Aorta (tissue), 5 donors: ENCODE results near the gene ALKBH4. TPM values are rescaled to one million over a fixed set of nuclear protein-coding genes. Genes with fewer than 3 reads are reported as not detected.

Source experiments
- ATAC-seq: fragments of 200-7000 bp; cut with Tn5 transposase; one replicate; pipeline ENCODE4 v1.9.1; 2022; ENCODE audit warnings: moderate library complexity; ENCODE audit not compliant: low FRiP score
- DNase-seq, 2 donors: peaks; one replicate each; pipeline ENCODE4 v3.0.0-alpha.2; 2020
- H3K27ac ChIP-seq, 2 donors: one replicate each; pipeline ENCODE4 v1.5.1; 2013; ENCODE audit warnings: low read length in 2 of 2, mild to moderate bottlenecking in 2 of 2, moderate library complexity in 2 of 2, control low read depth in 1 of 2, inconsistent platforms in 1 of 2, low read depth in 1 of 2
- H3K27me3 ChIP-seq, 2 donors: one replicate each; pipeline ENCODE4 v1.6.1; 2013; ENCODE audit warnings: control low read depth in 1 of 2, low read length in 1 of 2, mild to moderate bottlenecking in 1 of 2, moderate library complexity in 1 of 2; ENCODE audit not compliant: insufficient read depth in 2 of 2, control insufficient read depth in 1 of 2
- H3K36me3 ChIP-seq, 2 donors: one replicate each; pipeline ENCODE4 v1.6.1; 2013; ENCODE audit warnings: control low read depth in 1 of 2, low read length in 1 of 2, mild to moderate bottlenecking in 1 of 2; ENCODE audit not compliant: insufficient read depth in 2 of 2, control insufficient read depth in 1 of 2
- H3K4me1 ChIP-seq, 2 donors: one replicate each; pipeline ENCODE4 v1.6.1; 2013; ENCODE audit warnings: low read length in 2 of 2, control low read depth in 1 of 2, mild to moderate bottlenecking in 1 of 2, moderate library complexity in 1 of 2; ENCODE audit not compliant: insufficient read depth in 2 of 2, control insufficient read depth in 1 of 2
- H3K4me3 ChIP-seq, 2 donors: one replicate each; pipeline ENCODE4 v1.5.1; 2013; ENCODE audit warnings: low read length in 2 of 2, control low read depth in 1 of 2, mild to moderate bottlenecking in 1 of 2
- H3K9me3 ChIP-seq: one replicate; pipeline ENCODE4 v1.6.1; 2013; ENCODE audit warnings: mild to moderate bottlenecking, low read length; ENCODE audit not compliant: control insufficient read depth
- WGBS, 2 donors: extraction: QIAGEN DNeasy Blood & Tissue Kit; methylation state at CpG; one replicate each; pipeline ENCODE4 v1.1.7; 2013; 5-methylcytosine and 5-hydroxymethylcytosine counted together
- intact Hi-C, 2 donors: fragments of 100-400 bp; cut with DNase I; formaldehyde crosslinking; loops; one replicate each; pipeline versions ENCODE4 v1.14.2 to v1.15.0; 2022
- polyA plus RNA-seq, 2 donors: library from polyadenylated mRNA; stranded (reverse); fragments of 200-250 nt; gene quantifications; one replicate each; pipeline ENCODE4 v1.2.3, GENCODE V29; 2013
- total RNA-seq, 2 donors: library from RNA; stranded (reverse); fragmentation: NEBNext Ultra II Directional; extraction: Animal tissue kit (Norgen Biotek cat#: 25700); gene quantifications; one replicate each; pipeline ENCODE4 v1.2.1, GENCODE V29; 2021
- donor health status: healthy with polysubstance abuse.
- donor health status: Bipolar disorder and iron deficiency.
- donor health status: DM: no; HTN: no; CAD: no.
- donor health status: DM: no; HTN: no; CAD: no.
- donor health status: DM: yes; HTN: yes; CAD: no.

Gene ALKBH4
- total and polyA plus RNA-seq, 4 donors, result 6.1 to 10.2 (median 8.9) TPM

DNA sequence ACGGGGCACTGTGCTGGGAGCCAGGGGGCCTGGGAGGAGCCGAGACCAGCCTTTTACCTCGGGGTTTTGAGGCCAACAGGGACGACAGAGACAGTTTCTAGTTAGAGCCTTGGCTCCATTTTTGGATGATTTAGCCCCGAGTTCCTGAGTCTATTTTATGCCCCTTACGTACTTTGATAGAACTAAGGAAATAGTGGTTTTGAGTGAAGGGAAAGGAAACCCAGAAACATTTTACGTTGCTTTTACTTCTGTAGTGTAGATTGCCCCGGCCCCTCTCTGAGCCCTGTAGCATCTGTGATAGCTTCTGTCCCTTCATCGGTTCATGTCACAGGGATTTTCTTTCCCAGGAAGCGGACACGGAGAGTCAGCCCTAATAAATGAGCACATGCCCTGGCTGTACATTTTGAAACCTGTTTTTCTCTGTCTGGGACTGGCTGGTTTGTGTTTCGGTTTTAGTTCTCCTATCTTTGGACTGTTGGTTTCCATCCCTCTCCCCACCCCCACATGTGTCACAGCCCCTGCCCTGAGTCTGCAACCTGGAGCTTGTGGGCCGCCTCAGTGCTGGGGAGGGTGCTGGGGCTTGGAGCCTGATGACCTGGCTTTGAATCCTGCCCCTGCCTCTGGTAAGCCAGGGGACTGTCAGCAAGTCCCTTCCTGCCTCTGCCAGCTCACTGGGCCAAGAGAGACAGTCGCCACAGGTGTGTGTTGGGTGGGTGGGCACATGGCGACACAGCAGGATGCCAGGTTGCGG lies 38.2 kb downstream of the ALKBH4 start:
- no peak overlapping the region for H3K27ac ChIP-seq
- no peaks in the 10 kb centered on the region for H3K9me3 ChIP-seq
- DNase-seq (no peak), ATAC-seq (peak; percentile 30)
- WGBS, 2 donors, result 86 to 88% methylated on average over 16 of the region's 16 CpGs
- H3K27me3 ChIP-seq, result no peaks in the 10 kb centered on the region
- no peak overlapping the region for H3K4me3 ChIP-seq
- H3K36me3 ChIP-seq, result peaks cover 0 to 2% of the 10 kb centered on the region in 2 donors
- H3K4me1 ChIP-seq, result no peaks in the 10 kb centered on the region
- intact Hi-C loops, result no loop called here

DNA sequence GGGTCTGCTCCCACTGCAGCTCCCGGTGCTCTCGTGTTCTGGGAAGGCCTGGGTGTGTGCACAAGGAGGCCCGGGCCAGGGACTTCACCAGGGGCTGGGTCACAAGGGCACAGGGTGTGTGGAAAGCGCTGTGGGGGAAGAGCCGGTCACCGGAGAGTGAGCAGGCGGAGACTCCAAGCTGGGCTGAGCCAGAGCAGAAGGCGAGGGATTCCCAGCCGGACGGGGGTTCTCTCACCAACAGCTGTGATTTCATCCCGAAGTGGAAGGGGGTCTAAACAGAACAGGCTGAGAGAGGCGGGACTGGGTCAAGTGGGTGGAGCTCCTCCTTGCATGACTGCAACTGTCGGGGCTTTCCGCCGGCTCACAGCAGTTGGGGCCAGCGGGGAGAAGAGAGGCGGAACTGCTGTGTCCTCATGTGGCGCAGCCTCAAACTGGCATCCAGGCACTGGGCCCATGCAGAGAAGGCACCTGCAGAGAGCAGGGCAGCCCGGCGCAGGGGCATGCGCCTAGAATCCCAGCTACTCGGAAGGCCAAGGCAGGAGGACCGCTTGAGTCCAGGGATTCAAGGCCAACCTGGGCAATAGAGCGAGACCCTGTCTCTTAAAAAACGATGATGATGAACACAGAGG lies 38.9 kb downstream of the ALKBH4 start:
- DNase-seq (peak; percentile 82), ATAC-seq (peak; percentile 70)
- Histone ChIP-seq H3K27me3 (no peaks in the 10 kb centered on the region), H3K27ac (no peak overlapping the region), H3K36me3 (peaks cover 0 to 3% of the 10 kb centered on the region in 2 donors), H3K4me3 (no peak overlapping the region), H3K4me1 (no peaks in the 10 kb centered on the region), H3K9me3 (no peaks in the 10 kb centered on the region)
- intact Hi-C loops, result no loop called here
- 73 to 79% methylated on average over 24 to 25 of the region's 25 CpGs for WGBS, 2 donors

DNA sequence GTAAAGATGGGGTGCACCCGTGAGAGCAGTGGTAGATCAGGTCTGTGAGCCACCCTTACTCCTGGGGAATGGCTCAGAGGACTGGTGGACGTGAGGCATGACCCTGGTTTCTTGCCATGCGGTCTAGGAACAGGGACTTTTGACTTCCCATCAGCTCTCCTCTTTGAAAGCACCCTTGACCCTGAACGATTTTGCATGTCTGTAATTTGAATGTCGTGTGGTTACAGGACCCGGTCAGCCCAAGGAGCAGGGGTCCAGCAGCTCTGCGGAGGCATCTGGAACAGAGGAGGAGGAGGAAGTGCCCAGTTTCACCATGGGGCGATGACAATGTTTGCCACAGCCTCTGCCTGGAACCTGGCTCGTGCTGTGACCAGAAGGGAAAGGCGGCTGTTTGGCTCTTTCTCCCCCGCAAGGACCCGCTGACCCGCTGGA lies 39.9 kb downstream of the ALKBH4 start:
- DNase-seq, result peak in 1 of 2 donors; percentile 57
- no peaks in the 10 kb centered on the region for H3K4me1 ChIP-seq
- H3K27me3 ChIP-seq, result no peaks in the 10 kb centered on the region
- H3K27ac ChIP-seq, result no peak overlapping the region
- H3K36me3 ChIP-seq, result peaks cover 0 to 4% of the 10 kb centered on the region in 2 donors
- intact Hi-C loops, result no loop called here
- no peak for ATAC-seq
- no peak overlapping the region for H3K4me3 ChIP-seq
- 79 to 85% methylated on average over 13 of the region's 13 CpGs for WGBS, 2 donors
- H3K9me3 ChIP-seq, result no peaks in the 10 kb centered on the region

DNA sequence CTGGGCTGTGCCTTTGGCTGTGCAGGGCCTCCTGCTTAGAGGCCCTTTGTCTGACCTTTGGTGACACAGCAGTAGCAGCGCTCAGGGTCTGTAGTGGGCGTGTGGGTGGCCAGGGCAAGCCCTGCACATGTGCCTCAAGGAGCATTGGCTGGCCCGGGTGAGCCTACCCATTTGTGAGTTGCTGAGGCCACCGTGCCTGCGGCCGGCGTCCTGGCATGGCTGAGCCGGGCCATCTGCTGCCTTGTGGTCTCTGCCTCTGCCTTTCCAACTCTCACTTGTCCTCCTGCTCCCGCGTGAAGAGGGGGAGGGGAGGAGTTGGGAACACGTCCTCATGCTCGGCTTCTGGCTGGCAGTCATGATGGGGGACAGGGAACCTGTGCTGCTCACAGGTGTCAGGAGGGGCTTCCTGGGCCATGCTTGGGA lies 40.5 kb downstream of the ALKBH4 start:
- 68 to 71% methylated on average over 12 of the region's 12 CpGs for WGBS, 2 donors
- Histone ChIP-seq H3K36me3 (peaks cover 0 to 4% of the 10 kb centered on the region in 2 donors), H3K4me1 (no peaks in the 10 kb centered on the region), H3K27me3 (no peaks in the 10 kb centered on the region), H3K9me3 (no peaks in the 10 kb centered on the region), H3K4me3 (no peak overlapping the region), H3K27ac (no peak overlapping the region)
- ATAC-seq, result no peak
- peak in 1 of 2 donors; percentile 46 for DNase-seq
- intact Hi-C loops, result no loop called here

DNA sequence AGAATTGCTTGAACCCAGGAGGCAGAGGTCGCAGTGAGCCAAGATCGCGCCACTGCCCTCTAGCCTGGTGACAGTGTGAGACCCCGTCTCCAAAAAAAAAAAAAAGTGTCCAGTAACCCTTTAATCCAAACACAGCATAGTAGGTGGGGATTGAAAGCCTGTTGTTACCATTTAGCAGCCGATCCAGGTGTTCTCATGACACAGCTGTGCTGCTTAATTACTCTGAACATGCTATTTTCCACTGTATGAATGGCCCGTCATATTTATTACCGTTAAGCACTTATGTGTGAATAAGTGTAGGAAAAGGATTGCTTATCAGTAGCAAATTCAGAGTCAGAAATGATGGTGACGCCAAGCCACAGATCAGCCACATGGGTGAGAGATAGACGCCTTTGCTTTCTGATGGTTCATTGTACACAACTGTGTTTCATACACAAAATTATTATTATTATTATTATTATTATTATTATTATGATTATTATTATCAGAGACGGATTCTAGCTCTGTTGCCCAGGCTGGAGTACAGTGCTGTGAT lies 42.9 kb downstream of the ALKBH4 start:
- WGBS, 2 donors, result 91 to 92% methylated on average over 10 of the region's 10 CpGs
- peaks cover 0 to 4% of the 10 kb centered on the region in 2 donors for H3K36me3 ChIP-seq
- ATAC-seq, result no peak

DNA sequence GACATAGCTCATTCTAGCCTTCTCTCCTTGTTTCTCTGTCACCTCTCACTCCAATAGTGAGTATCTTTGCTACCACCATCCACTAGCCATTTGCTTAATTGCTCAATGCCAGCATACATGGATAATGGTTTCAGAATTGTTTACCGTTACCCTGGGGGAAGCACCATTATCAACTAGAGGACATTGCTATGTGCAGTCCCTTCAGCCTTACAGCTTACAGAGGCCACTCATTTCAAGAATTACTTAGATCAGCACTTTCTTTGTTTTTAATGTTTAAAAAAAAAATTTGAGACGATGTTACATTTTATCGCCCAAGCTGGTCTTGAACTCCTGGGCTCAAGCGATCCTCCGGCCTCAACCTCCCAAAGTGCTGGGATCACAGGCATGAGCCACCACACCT lies 46.1 kb downstream of the ALKBH4 start:
- H3K36me3 ChIP-seq, result peaks cover 0 to 5% of the 10 kb centered on the region in 2 donors
- no peaks in the 10 kb centered on the region for H3K4me1 ChIP-seq
- no peak for ATAC-seq
- no peaks in the 10 kb centered on the region for H3K9me3 ChIP-seq
- 93 to 94% methylated on average over 5 of the region's 5 CpGs for WGBS, 2 donors
- no peak overlapping the region for H3K4me3 ChIP-seq
- H3K27ac ChIP-seq, result no peak overlapping the region
- DNase-seq, result no peak
- no peaks in the 10 kb centered on the region for H3K27me3 ChIP-seq
- intact Hi-C loops, result no loop called here

More for the DNA sequence above, 42.9 kb downstream of the ALKBH4 start:
- H3K4me1 ChIP-seq, result no peaks in the 10 kb centered on the region
- intact Hi-C loops, result no loop called here
- DNase-seq, result no peak
- H3K27ac ChIP-seq, result no peak overlapping the region
- no peak overlapping the region for H3K4me3 ChIP-seq
- H3K27me3 ChIP-seq, result no peaks in the 10 kb centered on the region
- no peaks in the 10 kb centered on the region for H3K9me3 ChIP-seq

DNA sequence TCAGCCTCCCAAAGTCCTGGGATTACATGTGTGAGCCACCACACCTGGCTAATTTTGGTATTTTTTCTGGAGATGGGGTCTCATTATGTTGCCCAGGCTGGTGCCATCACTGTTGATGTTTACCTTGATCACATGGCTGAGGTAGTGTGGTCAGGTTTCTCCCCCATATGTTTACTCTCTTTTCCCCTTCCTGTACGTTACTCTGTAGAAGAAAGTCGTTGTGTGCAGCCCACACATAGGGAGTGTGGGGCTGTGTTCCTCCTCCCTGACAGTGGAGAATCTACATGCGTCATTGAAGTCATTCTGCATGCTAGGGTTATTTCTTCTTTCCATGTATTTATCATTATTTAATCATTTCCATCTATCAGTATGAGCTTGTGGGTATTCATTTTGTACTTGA lies 47.6 kb downstream of the ALKBH4 start:
- H3K9me3 ChIP-seq, result no peaks in the 10 kb centered on the region
- no peak overlapping the region for H3K27ac ChIP-seq
- no peak overlapping the region for H3K4me3 ChIP-seq
- H3K36me3 ChIP-seq, result peaks cover 0 to 9% of the 10 kb centered on the region in 2 donors
- no peak for ATAC-seq
- intact Hi-C loops, result no loop called here
- 85 to 87% methylated on average over 3 of the region's 3 CpGs for WGBS, 2 donors
- no peaks in the 10 kb centered on the region for H3K4me1 ChIP-seq
- no peaks in the 10 kb centered on the region for H3K27me3 ChIP-seq
- no peak for DNase-seq

DNA sequence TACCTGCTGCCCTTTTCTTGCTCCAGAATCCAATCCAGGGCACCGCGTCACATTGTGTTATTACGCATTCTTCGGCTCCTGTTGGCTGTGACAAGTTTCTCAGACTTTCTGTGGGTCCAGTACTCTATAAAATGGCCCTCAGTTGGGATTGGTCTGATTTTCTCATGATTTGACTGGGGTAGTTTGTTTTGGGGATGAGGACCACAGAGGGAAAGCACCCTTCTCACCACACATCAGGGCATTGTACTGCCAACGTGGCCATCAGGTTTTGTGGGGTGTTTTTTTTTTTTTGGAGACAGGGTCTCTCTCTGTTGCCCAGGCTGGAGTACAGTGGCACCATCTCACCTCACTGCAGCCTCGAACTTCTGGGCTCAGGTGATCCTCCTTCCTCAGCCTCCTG lies 48.3 kb downstream of the ALKBH4 start:
- Histone ChIP-seq H3K36me3 (peaks cover 0 to 9% of the 10 kb centered on the region in 2 donors), H3K4me1 (no peaks in the 10 kb centered on the region), H3K27me3 (no peaks in the 10 kb centered on the region), H3K9me3 (no peaks in the 10 kb centered on the region), H3K27ac (no peak overlapping the region), H3K4me3 (no peak overlapping the region)
- ATAC-seq, result no peak
- DNase-seq, result no peak
- 92 to 93% methylated on average over 6 of the region's 6 CpGs for WGBS, 2 donors
- intact Hi-C loops, result no loop called here
